ENCODE measurements around the gene CD4. TPM values are rescaled to one million over a fixed set of nuclear protein-coding genes. Genes with fewer than 3 reads are reported as not detected.
A peak's percentile ranks its signal among the peaks of the same experiment; 100 is the strongest.
"Not testable (repeated sequence)": the region's sequence is repeated elsewhere in the genome, so short reads cannot be mapped to it uniquely, and the experiment has no call there.

CD4 gene
- total and polyA plus RNA-seq, 2 donors = 11.5 to 21.5 TPM

DNA sequence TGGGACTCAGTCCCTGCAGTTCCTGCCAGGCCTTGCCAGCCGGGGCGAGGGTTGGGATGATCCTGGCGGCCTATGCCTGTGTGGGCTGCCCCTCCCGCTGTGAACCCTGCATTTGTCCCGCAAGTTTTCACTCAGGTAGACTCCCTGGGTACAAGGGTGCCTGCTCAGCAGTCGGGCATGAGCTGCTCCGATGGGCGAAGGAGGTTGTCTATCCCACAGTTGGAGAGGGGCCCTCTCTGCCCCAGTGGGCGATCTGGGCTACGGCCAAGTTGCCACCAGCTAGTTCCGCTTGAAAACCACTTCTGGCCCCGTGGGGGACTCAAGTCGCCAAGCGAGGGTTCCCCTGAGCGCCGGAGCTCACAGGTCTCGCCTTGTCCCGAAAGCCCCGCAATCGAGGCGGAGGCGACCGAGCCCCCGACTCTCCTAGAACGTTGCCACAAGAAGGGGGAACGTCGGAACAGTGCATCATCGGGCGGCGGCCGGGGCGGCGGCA, 77.6 kb downstream of the CD4 start:
- DNase-seq (ENCODE audit: extremely low spot score) = no peak
- Histone ChIP-seq H3K27ac (ENCODE audit: low read depth) (peak overlapping the region; percentile 93), H3K36me3 (ENCODE audit: insufficient read depth) (no peaks in the 10 kb centered on the region), H3K4me3 (ENCODE audit: low read depth, low read length) (peak overlapping the region; percentile 35), H3K4me1 (ENCODE audit: insufficient read depth) (no peaks in the 10 kb centered on the region)
- WGBS = 2% methylated on average over 33 of the region's 33 CpGs

DNA sequence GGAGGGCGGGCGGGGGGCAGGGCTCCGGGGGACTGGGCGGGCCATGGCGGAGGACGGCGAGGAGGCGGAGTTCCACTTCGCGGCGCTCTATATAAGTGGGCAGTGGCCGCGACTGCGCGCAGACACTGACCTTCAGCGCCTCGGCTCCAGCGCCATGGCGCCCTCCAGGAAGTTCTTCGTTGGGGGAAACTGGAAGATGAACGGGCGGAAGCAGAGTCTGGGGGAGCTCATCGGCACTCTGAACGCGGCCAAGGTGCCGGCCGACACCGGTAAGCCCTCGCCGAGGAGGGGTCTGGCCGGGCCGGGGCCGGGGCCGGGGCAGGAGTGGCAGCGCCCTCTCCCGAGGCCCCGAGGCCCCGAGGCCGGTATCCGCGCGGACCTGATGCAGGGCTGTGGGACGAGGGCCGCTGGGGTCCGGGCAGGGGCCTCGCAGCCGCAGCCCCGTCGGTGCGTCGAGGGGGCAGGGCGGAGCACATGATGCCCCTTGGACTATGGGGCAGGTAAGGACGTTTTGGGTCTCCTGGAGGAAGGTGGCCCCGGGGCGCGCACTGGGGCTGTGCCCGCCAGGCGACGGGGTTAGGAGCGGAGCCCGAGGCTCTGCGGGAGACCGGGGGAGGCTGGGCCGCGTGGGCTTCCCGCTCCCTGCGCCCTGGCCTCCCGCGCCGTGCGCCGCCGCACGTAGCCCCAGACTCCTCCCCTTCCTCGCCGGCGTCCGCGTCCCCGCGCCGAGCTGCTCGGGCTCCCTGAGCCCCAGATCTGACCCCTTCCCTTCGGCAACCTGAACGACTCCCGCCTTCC, 78.3 kb downstream of the CD4 start, which contains the start of gene TPI1:
Gene TPI1 (plus strand): TSS at position 119 of the 798 bp plus-strand sequence. CDS start 36 bp downstream, at position 155.
- WGBS = under 1% methylated on average over 86 of the region's 86 CpGs
- Histone ChIP-seq H3K27ac (ENCODE audit: low read depth) (peak within 1 kb of the TSS; percentile 95), H3K36me3 (ENCODE audit: insufficient read depth) (no peaks in the 10 kb centered on the region), H3K4me3 (ENCODE audit: low read depth, low read length) (peak within 1 kb of the TSS; percentile 91), H3K4me1 (ENCODE audit: insufficient read depth) (no peaks in the 10 kb centered on the region)
- DNase-seq (ENCODE audit: extremely low spot score) = peak; percentile 42

DNA sequence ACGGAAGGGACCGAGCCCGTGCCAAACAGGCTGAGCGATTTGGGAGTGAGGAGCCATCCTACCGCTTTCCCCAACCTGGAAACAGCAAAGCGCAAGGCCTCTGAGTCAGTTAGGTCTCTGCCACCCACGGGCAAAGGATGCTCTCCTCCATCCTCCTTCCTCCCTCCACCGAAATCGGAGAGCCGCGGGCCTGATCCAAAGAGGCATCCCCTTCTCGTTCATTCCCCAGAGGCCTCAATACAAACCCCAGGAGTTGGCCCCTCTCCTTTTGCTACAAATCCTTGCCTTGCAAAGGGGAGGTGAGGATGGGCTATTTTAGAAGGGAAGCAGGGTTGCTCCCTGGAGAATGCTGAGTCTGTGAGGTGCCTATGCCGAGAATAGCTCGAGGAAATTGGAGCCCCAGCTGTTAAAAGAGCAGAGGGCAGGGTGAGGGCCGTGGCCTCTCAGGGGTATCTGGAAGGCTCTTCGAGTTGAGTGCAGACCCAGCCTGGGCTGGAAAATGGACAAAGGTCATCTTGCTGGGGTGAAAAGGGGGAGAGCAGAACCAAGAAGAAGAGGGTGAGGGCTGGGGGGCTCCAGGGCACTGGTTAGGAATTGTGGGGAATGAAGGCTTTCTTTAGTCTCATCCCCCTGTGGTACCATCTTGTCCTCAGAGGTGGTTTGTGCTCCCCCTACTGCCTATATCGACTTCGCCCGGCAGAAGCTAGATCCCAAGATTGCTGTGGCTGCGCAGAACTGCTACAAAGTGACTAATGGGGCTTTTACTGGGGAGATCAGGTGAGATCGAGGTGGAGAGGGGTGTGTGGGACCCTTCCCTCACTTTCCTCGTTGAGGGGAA, 79.1 kb downstream of the CD4 start:
- 5% methylated on average over 22 of the region's 22 CpGs for WGBS
- no peaks in the 10 kb centered on the region for H3K4me1 ChIP-seq (ENCODE audit: insufficient read depth)
- H3K4me3 ChIP-seq (ENCODE audit: low read depth, low read length) = peak overlapping the region; percentile 91
- no peaks in the 10 kb centered on the region for H3K36me3 ChIP-seq (ENCODE audit: insufficient read depth)
- no peak for DNase-seq (ENCODE audit: extremely low spot score)
- H3K27ac ChIP-seq (ENCODE audit: low read depth) = peak overlapping the region; percentile 95

DNA sequence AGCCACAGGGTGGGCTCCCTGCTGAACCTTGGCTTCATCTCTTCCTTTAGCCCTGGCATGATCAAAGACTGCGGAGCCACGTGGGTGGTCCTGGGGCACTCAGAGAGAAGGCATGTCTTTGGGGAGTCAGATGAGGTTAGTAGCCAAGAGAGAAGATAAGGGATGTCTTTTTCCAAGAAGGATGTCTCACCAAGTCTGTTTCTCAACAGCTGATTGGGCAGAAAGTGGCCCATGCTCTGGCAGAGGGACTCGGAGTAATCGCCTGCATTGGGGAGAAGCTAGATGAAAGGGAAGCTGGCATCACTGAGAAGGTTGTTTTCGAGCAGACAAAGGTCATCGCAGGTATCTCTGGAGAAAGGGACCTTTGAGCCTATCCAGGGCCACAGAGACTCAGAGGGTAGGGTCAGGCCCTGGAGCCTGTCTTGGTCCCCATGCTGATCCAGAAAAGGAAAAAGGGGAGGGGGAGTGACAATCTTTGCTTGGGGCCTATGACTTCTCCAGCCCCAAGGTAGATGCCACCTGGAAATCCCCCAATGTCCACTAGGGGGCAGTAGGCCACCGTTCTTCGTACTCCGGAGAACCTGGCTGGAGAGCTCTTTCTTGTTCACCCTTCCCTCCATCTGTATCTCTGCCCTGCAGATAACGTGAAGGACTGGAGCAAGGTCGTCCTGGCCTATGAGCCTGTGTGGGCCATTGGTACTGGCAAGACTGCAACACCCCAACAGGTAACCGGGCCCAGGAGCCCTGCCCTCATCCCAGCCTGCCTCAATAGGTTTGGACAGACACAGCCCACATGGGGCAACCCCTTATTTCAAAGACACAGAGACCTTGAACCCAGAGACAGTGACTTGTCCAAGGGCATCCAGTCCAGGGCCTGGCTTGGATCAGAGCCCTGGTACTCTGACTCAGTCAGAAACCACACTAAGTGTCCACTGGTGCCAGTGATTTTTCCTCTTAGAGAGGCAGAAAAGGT, 80.0 kb downstream of the CD4 start:
- WGBS = 28% methylated on average over 12 of the region's 12 CpGs
- peak; percentile 43 for DNase-seq (ENCODE audit: extremely low spot score)
- Histone ChIP-seq H3K4me3 (ENCODE audit: low read depth, low read length) (no peak overlapping the region), H3K36me3 (ENCODE audit: insufficient read depth) (no peaks in the 10 kb centered on the region), H3K4me1 (ENCODE audit: insufficient read depth) (no peaks in the 10 kb centered on the region), H3K27ac (ENCODE audit: low read depth) (no peak overlapping the region)

DNA sequence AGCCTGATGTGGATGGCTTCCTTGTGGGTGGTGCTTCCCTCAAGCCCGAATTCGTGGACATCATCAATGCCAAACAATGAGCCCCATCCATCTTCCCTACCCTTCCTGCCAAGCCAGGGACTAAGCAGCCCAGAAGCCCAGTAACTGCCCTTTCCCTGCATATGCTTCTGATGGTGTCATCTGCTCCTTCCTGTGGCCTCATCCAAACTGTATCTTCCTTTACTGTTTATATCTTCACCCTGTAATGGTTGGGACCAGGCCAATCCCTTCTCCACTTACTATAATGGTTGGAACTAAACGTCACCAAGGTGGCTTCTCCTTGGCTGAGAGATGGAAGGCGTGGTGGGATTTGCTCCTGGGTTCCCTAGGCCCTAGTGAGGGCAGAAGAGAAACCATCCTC, 81.0 kb downstream of the CD4 start:
- H3K27ac ChIP-seq (ENCODE audit: low read depth); DNase-seq (ENCODE audit: extremely low spot score); H3K4me1 ChIP-seq (ENCODE audit: insufficient read depth); H3K4me3 ChIP-seq (ENCODE audit: low read depth, low read length); H3K36me3 ChIP-seq (ENCODE audit: insufficient read depth): not testable (repeated sequence)
- 63% methylated on average over 4 of the region's 4 CpGs for WGBS

Other genes starting within 250 kb of the CD4 start
- gene IFFO1, start 233.5 kb upstream of the CD4 start, total RNA-seq = 9.7 TPM
- gene IFFO1, start 233.5 kb upstream of the CD4 start, polyA plus RNA-seq = 31.4 TPM
- 9.0 TPM for gene NOP2, start 221.2 kb upstream of the CD4 start, total RNA-seq
- 18.7 TPM for gene NOP2, start 221.2 kb upstream of the CD4 start, polyA plus RNA-seq
- 142 TPM for gene CHD4, start 182.1 kb upstream of the CD4 start, total RNA-seq
- 135 TPM for gene CHD4, start 182.1 kb upstream of the CD4 start, polyA plus RNA-seq
- gene LPAR5, start 153.6 kb upstream of the CD4 start, total RNA-seq = 1.7 TPM
- 2.2 TPM for gene LPAR5, start 153.6 kb upstream of the CD4 start, polyA plus RNA-seq
- gene ACRBP, start 142.1 kb upstream of the CD4 start, total RNA-seq = 1.1 TPM
- gene ACRBP, start 142.1 kb upstream of the CD4 start, polyA plus RNA-seq = 1.0 TPM
- gene ING4, start 126.4 kb upstream of the CD4 start, total RNA-seq = 66.2 TPM
- gene ING4, start 126.4 kb upstream of the CD4 start, polyA plus RNA-seq = 66.4 TPM
- 19.9 TPM for gene ZNF384, start 100.2 kb upstream of the CD4 start, total RNA-seq
- gene ZNF384, start 100.2 kb upstream of the CD4 start, polyA plus RNA-seq = 49.0 TPM
- gene PIANP, start 88.7 kb upstream of the CD4 start, total RNA-seq = 1.1 TPM
- gene PIANP, start 88.7 kb upstream of the CD4 start, polyA plus RNA-seq = 11.4 TPM
- 35.6 TPM for gene COPS7A, start 65.5 kb upstream of the CD4 start, total RNA-seq
- 88.2 TPM for gene COPS7A, start 65.5 kb upstream of the CD4 start, polyA plus RNA-seq
- gene MLF2, start 36.4 kb upstream of the CD4 start, total RNA-seq = 51.0 TPM
- gene MLF2, start 36.4 kb upstream of the CD4 start, polyA plus RNA-seq = 240 TPM
- gene PTMS, start 23.2 kb upstream of the CD4 start, total RNA-seq = 62.4 TPM
- gene PTMS, start 23.2 kb upstream of the CD4 start, polyA plus RNA-seq = 619 TPM
- 0.21 TPM for gene LAG3, start 17.0 kb upstream of the CD4 start, total RNA-seq
- 1.6 TPM for gene LAG3, start 17.0 kb upstream of the CD4 start, polyA plus RNA-seq
- 6.4 TPM for gene GPR162, start 32.3 kb downstream of the CD4 start, total RNA-seq
- gene GPR162, start 32.3 kb downstream of the CD4 start, polyA plus RNA-seq = 18.4 TPM
- gene P3H3, start 38.9 kb downstream of the CD4 start, total RNA-seq = 40.1 TPM
- gene P3H3, start 38.9 kb downstream of the CD4 start, polyA plus RNA-seq = 46.3 TPM
- 2.5 TPM for gene GNB3, start 51.4 kb downstream of the CD4 start, total RNA-seq
- gene GNB3, start 51.4 kb downstream of the CD4 start, polyA plus RNA-seq = 4.6 TPM
- gene CDCA3, start 61.8 kb downstream of the CD4 start, total RNA-seq = 12.3 TPM
- 1.0 TPM for gene CDCA3, start 61.8 kb downstream of the CD4 start, polyA plus RNA-seq
- gene USP5, start 62.6 kb downstream of the CD4 start, total RNA-seq = 29.0 TPM
- 60.1 TPM for gene USP5, start 62.6 kb downstream of the CD4 start, polyA plus RNA-seq
- 331 TPM for gene TPI1, start 78.0 kb downstream of the CD4 start, total RNA-seq
- gene TPI1, start 78.0 kb downstream of the CD4 start, polyA plus RNA-seq = 708 TPM
- gene SPSB2, start 83.8 kb downstream of the CD4 start, total RNA-seq = 3.2 TPM
- gene SPSB2, start 83.8 kb downstream of the CD4 start, polyA plus RNA-seq = 12.3 TPM
- 9.2 TPM for gene LRRC23, start 115.3 kb downstream of the CD4 start, total RNA-seq
- gene LRRC23, start 115.3 kb downstream of the CD4 start, polyA plus RNA-seq = 9.4 TPM
- 9.7 TPM for gene ENO2, start 125.1 kb downstream of the CD4 start, total RNA-seq
- 68.4 TPM for gene ENO2, start 125.1 kb downstream of the CD4 start, polyA plus RNA-seq
- gene ATN1, start 138.4 kb downstream of the CD4 start, total RNA-seq = 18.2 TPM
- 151 TPM for gene ATN1, start 138.4 kb downstream of the CD4 start, polyA plus RNA-seq
- gene RNU7-1, start 154.3 kb downstream of the CD4 start, total RNA-seq = not detected
- gene RNU7-1, start 154.3 kb downstream of the CD4 start, polyA plus RNA-seq = not detected
- 182 TPM for gene C12orf57, start 154.5 kb downstream of the CD4 start, total RNA-seq
- 566 TPM for gene C12orf57, start 154.5 kb downstream of the CD4 start, polyA plus RNA-seq
- 6.1 TPM for gene PTPN6, start 161.8 kb downstream of the CD4 start, total RNA-seq
- gene PTPN6, start 161.8 kb downstream of the CD4 start, polyA plus RNA-seq = 17.2 TPM
- gene PHB2, start 181.1 kb downstream of the CD4 start, total RNA-seq = 94.9 TPM
- gene PHB2, start 181.1 kb downstream of the CD4 start, polyA plus RNA-seq = 192 TPM
- 25.4 TPM for gene EMG1, start 181.4 kb downstream of the CD4 start, total RNA-seq
- gene EMG1, start 181.4 kb downstream of the CD4 start, polyA plus RNA-seq = 25.9 TPM
- gene LPCAT3, start 228.9 kb downstream of the CD4 start, total RNA-seq = 20.7 TPM
- gene LPCAT3, start 228.9 kb downstream of the CD4 start, polyA plus RNA-seq = 48.1 TPM

All from urinary bladder (tissue), 4 donors.